Uterus (tissue), 4 donors: Measurements from ENCODE around the gene KISS1R. TPM values are rescaled to one million over a fixed set of nuclear protein-coding genes. Genes with fewer than 3 reads are reported as not detected.

Experiments used
- DNase-seq, 2 donors: peaks; one replicate each; pipeline ENCODE4 v3.0.0-alpha.2; 2019 to 2020
- H3K27ac ChIP-seq, 2 donors: fragments of 200-600 bp; sonication (generic); 1 replicate in 1 of 2; 2 replicates in 1 of 2; pipeline ENCODE4 v1.5.1; 2016 to 2018
- H3K27me3 ChIP-seq, 2 donors: fragments of 200-600 bp; sonication (generic); one replicate each; pipeline ENCODE4 v1.5.1; 2018 to 2019; ENCODE audit warnings: control low read depth in 1 of 2
- H3K36me3 ChIP-seq, 2 donors: fragments of 200-600 bp; sonication (generic); one replicate each; pipeline ENCODE4 v1.5.1; 2019; ENCODE audit warnings: control low read depth in 1 of 2
- H3K4me1 ChIP-seq, 2 donors: fragments of 200-600 bp; sonication (generic); one replicate each; pipeline ENCODE4 v1.5.1; 2018 to 2019; ENCODE audit warnings: control low read depth in 1 of 2
- H3K4me3 ChIP-seq, 2 donors: fragments of 200-600 bp; sonication (generic); 1 replicate in 1 of 2; 2 replicates in 1 of 2; pipeline ENCODE4 v1.5.1; 2018 to 2019; ENCODE audit warnings: mild to moderate bottlenecking in 1 of 2
- H3K9me3 ChIP-seq, 2 donors: fragments of 200-600 bp; sonication (generic); one replicate each; pipeline ENCODE4 v1.5.1; 2019; ENCODE audit warnings: control low read depth in 1 of 2
- CTCF ChIP-seq, 4 experiments: fragments of 200-600 bp in 2 of 4; fragments of 450-650 bp in 2 of 4; sonication (generic) in 2 of 4; IDR thresholded peaks; one replicate each; pipeline ENCODE4 v1.5.1; 2016 to 2019; ENCODE audit warnings: antibody characterized with exemption in 4 of 4, mild to moderate bottlenecking in 2 of 4, moderate library complexity in 1 of 4
- POLR2A ChIP-seq, 2 donors: fragments of 450-650 bp; IDR thresholded peaks; one replicate each; pipeline ENCODE4 v1.6.1; 2016; ENCODE audit warnings: antibody characterized with exemption in 2 of 2, mild to moderate bottlenecking in 1 of 2, moderate library complexity in 1 of 2
- intact Hi-C: fragments of 100-400 bp; cut with DNase I; formaldehyde crosslinking; loops from one replicate; pipeline ENCODE4 v1.15.1; 2023; ENCODE audit warnings: low total_unique reads
- total RNA-seq, 4 donors: library from RNA; depleted of rRNA in 3 of 4; stranded (reverse); fragments of >200 nt in 3 of 4; gene quantifications; one replicate each; pipeline versions ENCODE4 v1.1.0 to v1.2.4, GENCODE V29; 2014 to 2023
- donor health status: DM: yes; HTN: yes; CAD: no.

Gene KISS1R
- total RNA-seq, 4 donors from 2014 or later, result 0.14 TPM; not detected in 3

GRCh38 chr19:884420-885211 lies 32.5 kb upstream of the KISS1R start:
- H3K27ac ChIP-seq, result no peak overlapping the region
- H3K9me3 ChIP-seq, result no peaks in the 10 kb centered on the region
- intact Hi-C loops, result no loop called here
- H3K4me3 ChIP-seq, result no peak overlapping the region
- H3K27me3 ChIP-seq, result no peaks in the 10 kb centered on the region
- no peaks in the 10 kb centered on the region for H3K36me3 ChIP-seq
- DNase-seq, result no peak
- TF ChIP-seq POLR2A (IDR thresholded peaks at IDR 0.05) (no peak), CTCF (IDR thresholded peaks at IDR 0.05) (no peak)
- H3K4me1 ChIP-seq, result no peaks in the 10 kb centered on the region

GRCh38 chr19:885536-886224 lies 31.5 kb upstream of the KISS1R start:
- Histone ChIP-seq H3K4me3 (no peak overlapping the region), H3K4me1 (no peaks in the 10 kb centered on the region), H3K27ac (no peak overlapping the region), H3K27me3 (no peaks in the 10 kb centered on the region), H3K36me3 (no peaks in the 10 kb centered on the region), H3K9me3 (no peaks in the 10 kb centered on the region)
- TF ChIP-seq POLR2A (IDR thresholded peaks at IDR 0.05) (no peak), CTCF (IDR thresholded peaks at IDR 0.05) (no peak)
- no peak for DNase-seq
- intact Hi-C loops, result no loop called here

- no peaks in the 10 kb centered on the region for H3K4me1 ChIP-seq
- H3K36me3 ChIP-seq, result no peaks in the 10 kb centered on the region
- intact Hi-C loops, result no loop called here
- no peak overlapping the region for H3K4me3 ChIP-seq
- H3K27ac ChIP-seq, result no peak overlapping the region
- H3K9me3 ChIP-seq, result no peaks in the 10 kb centered on the region
- DNase-seq, result no peak
- TF ChIP-seq CTCF (IDR thresholded peaks at IDR 0.05) (no peak), POLR2A (IDR thresholded peaks at IDR 0.05) (no peak)
- no peaks in the 10 kb centered on the region for H3K27me3 ChIP-seq
Observed at GRCh38 chr19:887072-887471, 30.1 kb upstream of the KISS1R start.

- TF ChIP-seq POLR2A (IDR thresholded peaks at IDR 0.05) (no peak), CTCF (IDR thresholded peaks at IDR 0.05) (no peak)
- no peaks in the 10 kb centered on the region for H3K9me3 ChIP-seq
- no peaks in the 10 kb centered on the region for H3K4me1 ChIP-seq
- H3K4me3 ChIP-seq, result no peak overlapping the region
- no peak for DNase-seq
- no peak overlapping the region for H3K27ac ChIP-seq
- intact Hi-C loops, result no loop called here
- no peaks in the 10 kb centered on the region for H3K36me3 ChIP-seq
- H3K27me3 ChIP-seq, result no peaks in the 10 kb centered on the region
Observed at GRCh38 chr19:887599-887998, 29.5 kb upstream of the KISS1R start.
